SU-DHL-6 (cell line): Measurements from ENCODE around the gene ARHGEF4.

ENCODE experiments used
- H2AFZ ChIP-seq: fragments of 200-600 bp; sonication (generic); 2 replicates; pipeline ENCODE4 v1.6.1; 2014; ENCODE audit warnings: low read depth, mild to moderate bottlenecking, moderate library complexity, mixed read lengths, antibody characterized with exemption, low read length; ENCODE audit not compliant: severe bottlenecking
- H3F3A ChIP-seq: fragments of 200-600 bp; shearing (Covaris generic); 2 replicates; pipeline ENCODE4 v1.6.0; 2016; ENCODE audit warnings: antibody characterized with exemption, mild to moderate bottlenecking; ENCODE audit not compliant: insufficient read depth
- H3K27ac ChIP-seq: fragments of 200-600 bp; sonication (generic); 2 replicates; pipeline ENCODE4 v1.5.1; 2016; ENCODE audit warnings: low read depth, mild to moderate bottlenecking, low read length, moderate library complexity, mixed read lengths
- H3K27me3 ChIP-seq: fragments of 200-600 bp; sonication (generic), shearing (Covaris generic); 2 replicates; pipeline ENCODE4 v1.6.0; 2014; ENCODE audit warnings: mild to moderate bottlenecking, low read length
- H3K36me3 ChIP-seq: fragments of 200-600 bp; sonication (generic); 2 replicates; pipeline ENCODE4 v1.6.1; 2014; ENCODE audit warnings: mild to moderate bottlenecking, low read length, mixed read lengths
- H3K4me2 ChIP-seq: fragments of 300-600, 200-600 bp; shearing (Covaris generic), sonication (generic); 2 replicates; pipeline ENCODE4 v1.6.0; 2014; ENCODE audit warnings: low read length, low read depth, mild to moderate bottlenecking; ENCODE audit not compliant: poor library complexity, severe bottlenecking
- H3K4me3 ChIP-seq: fragments of 200-600 bp; sonication (generic); 2 replicates; pipeline ENCODE4 v1.5.1; 2014; ENCODE audit warnings: antibody characterized with exemption, low read length, mild to moderate bottlenecking, mixed read lengths; ENCODE audit not compliant: insufficient read depth, poor library complexity, severe bottlenecking
- H3K79me2 ChIP-seq: fragments of 200-600 bp; sonication (generic); 2 replicates; pipeline ENCODE4 v1.6.1; 2014; ENCODE audit warnings: mild to moderate bottlenecking, low read length, moderate library complexity; ENCODE audit not compliant: insufficient read depth
- H3K9ac ChIP-seq: fragments of 200-600 bp; sonication (generic); 2 replicates; pipeline ENCODE4 v1.7.0; 2014; ENCODE audit warnings: mild to moderate bottlenecking, low read length
- H3K9me2 ChIP-seq: fragments of 200-600 bp; sonication (generic); replicated peaks from 2 replicates; pipeline ENCODE4 v1.6.1; 2014; ENCODE audit warnings: low read length; ENCODE audit not compliant: insufficient read depth
- H3K9me3 ChIP-seq: fragments of 200-600 bp; sonication (generic); 2 replicates; pipeline ENCODE4 v1.6.1; 2014; ENCODE audit warnings: low read length, mixed read lengths; ENCODE audit not compliant: insufficient read depth
- H4K20me1 ChIP-seq: fragments of 200-600 bp; sonication (generic); 2 replicates; pipeline ENCODE4 v1.6.1; 2014; ENCODE audit warnings: low read depth, mild to moderate bottlenecking, antibody characterized with exemption, low read length, moderate library complexity, mixed read lengths
- EZH2phosphoT487 ChIP-seq: fragments of 200-600 bp; sonication (generic), shearing (Covaris generic); conservative IDR thresholded peaks from 2 replicates; pipeline ENCODE4 v1.6.1; 2018; ENCODE audit warnings: mild to moderate bottlenecking, antibody characterized with exemption, low read length, moderate library complexity, mixed read lengths
- TF ChIP-seq, protein P1 (sequence below): fragments of 200-600 bp; sonication (generic); IDR thresholded peaks from one replicate; pipeline ENCODE4 v1.5.1; 2017; ENCODE audit warnings: antibody characterized with exemption, mild to moderate bottlenecking, low read length, moderate library complexity; ENCODE audit not compliant: insufficient read depth, poor library complexity, severe bottlenecking

The ARHGEF4 gene

GRCh38 chr2:131036696-131037397, 200.1 kb downstream of the ARHGEF4 start:
- no peak overlapping the region for H3K4me2 ChIP-seq
- H2AFZ ChIP-seq = no peak overlapping the region
- no peaks in the 10 kb centered on the region for H3K9me2 ChIP-seq
- no peak overlapping the region for H3K9ac ChIP-seq
- TF ChIP-seq, protein P1, sequence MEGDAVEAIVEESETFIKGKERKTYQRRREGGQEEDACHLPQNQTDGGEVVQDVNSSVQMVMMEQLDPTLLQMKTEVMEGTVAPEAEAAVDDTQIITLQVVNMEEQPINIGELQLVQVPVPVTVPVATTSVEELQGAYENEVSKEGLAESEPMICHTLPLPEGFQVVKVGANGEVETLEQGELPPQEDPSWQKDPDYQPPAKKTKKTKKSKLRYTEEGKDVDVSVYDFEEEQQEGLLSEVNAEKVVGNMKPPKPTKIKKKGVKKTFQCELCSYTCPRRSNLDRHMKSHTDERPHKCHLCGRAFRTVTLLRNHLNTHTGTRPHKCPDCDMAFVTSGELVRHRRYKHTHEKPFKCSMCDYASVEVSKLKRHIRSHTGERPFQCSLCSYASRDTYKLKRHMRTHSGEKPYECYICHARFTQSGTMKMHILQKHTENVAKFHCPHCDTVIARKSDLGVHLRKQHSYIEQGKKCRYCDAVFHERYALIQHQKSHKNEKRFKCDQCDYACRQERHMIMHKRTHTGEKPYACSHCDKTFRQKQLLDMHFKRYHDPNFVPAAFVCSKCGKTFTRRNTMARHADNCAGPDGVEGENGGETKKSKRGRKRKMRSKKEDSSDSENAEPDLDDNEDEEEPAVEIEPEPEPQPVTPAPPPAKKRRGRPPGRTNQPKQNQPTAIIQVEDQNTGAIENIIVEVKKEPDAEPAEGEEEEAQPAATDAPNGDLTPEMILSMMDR = no peak
- TF ChIP-seq EZH2phosphoT487 = no peak
- no peaks in the 10 kb centered on the region for H4K20me1 ChIP-seq
- no peaks in the 10 kb centered on the region for H3F3A ChIP-seq
- H3K9me3 ChIP-seq = no peaks in the 10 kb centered on the region
- no peaks in the 10 kb centered on the region for H3K36me3 ChIP-seq
- no peaks in the 10 kb centered on the region for H3K27me3 ChIP-seq
- no peak overlapping the region for H3K4me3 ChIP-seq
- H3K27ac ChIP-seq = no peak overlapping the region
- no peaks in the 10 kb centered on the region for H3K79me2 ChIP-seq

- H4K20me1 ChIP-seq = no peaks in the 10 kb centered on the region
- H3K79me2 ChIP-seq = no peaks in the 10 kb centered on the region
- no peak overlapping the region for H3K4me2 ChIP-seq
- no peaks in the 10 kb centered on the region for H3K9me2 ChIP-seq
- no peaks in the 10 kb centered on the region for H3K9me3 ChIP-seq
- no peak overlapping the region for H3K9ac ChIP-seq
- H3K27ac ChIP-seq = no peak overlapping the region
- no peak overlapping the region for H2AFZ ChIP-seq
- no peaks in the 10 kb centered on the region for H3K36me3 ChIP-seq
- no peak overlapping the region for H3K4me3 ChIP-seq
- H3F3A ChIP-seq = no peaks in the 10 kb centered on the region
- H3K27me3 ChIP-seq = no peaks in the 10 kb centered on the region
- TF ChIP-seq, protein P1 = no peak
- no peak for TF ChIP-seq EZH2phosphoT487
Observed at GRCh38 chr2:131037398-131038257, 200.9 kb downstream of the ARHGEF4 start.

DNA sequence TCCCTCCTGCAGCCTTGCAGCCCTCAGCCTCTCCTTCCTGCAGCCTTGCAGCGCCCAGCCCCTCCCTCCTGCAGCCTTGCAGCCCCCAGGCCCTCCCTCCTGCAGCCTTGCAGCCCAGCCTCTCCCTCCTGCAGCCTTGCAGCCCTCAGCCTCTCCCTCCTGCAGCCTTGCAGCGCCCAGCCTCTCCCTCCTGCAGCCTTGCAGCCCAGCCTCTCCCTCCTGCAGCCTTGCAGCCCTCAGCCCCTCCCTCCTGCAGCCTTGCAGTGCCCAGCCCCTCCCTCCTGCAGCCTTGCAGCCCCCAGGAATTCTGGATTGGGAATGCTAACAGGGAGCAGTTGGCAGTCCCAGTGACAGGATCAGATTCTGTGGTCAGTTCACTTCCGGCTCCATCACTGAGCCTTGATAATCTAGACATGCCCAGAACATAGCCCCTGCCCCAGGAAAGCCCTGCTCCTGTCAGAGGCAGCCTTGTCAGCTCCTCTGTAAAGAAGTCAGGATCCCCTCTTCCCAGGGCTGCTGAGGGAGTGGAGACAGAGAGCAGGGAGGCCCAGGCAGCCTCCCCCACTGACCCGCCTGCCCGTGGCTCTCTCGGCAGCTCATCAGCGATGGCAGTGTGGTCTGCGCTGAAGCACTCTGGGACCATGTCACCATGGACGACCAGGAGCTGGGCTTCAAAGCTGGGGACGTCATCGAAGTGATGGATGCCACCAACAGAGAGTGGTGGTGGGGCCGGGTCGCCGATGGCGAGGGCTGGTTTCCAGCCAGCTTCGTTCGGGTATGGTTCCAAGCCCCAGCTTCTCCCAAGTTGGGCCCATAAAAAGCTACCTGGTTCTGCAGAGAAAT, 201.8 kb downstream of the ARHGEF4 start:
- Histone ChIP-seq H3K27ac (no peak overlapping the region), H3K4me3 (no peak overlapping the region), H3K79me2 (no peaks in the 10 kb centered on the region), H3K27me3 (no peaks in the 10 kb centered on the region), H3K36me3 (no peaks in the 10 kb centered on the region), H2AFZ (no peak overlapping the region), H3K9me2 (no peaks in the 10 kb centered on the region), H3K9ac (no peak overlapping the region), H3K4me2 (no peak overlapping the region), H3F3A (no peaks in the 10 kb centered on the region), H3K9me3 (no peaks in the 10 kb centered on the region), H4K20me1 (no peaks in the 10 kb centered on the region)
- TF ChIP-seq, protein P1 = no peak
- no peak for TF ChIP-seq EZH2phosphoT487
